Astrocyte (in vitro differentiated cells and primary cell): ENCODE measurements around the gene ZBTB7A.

Experiments used
- EZH2 ChIP-seq: IDR thresholded peaks from 2 replicates; pipeline ENCODE4 v1.6.1; 2012; ENCODE audit warnings: mild to moderate bottlenecking, low read length, inconsistent platforms; ENCODE audit not compliant: insufficient read depth
- TF ChIP-seq, protein P1 (sequence below): IDR thresholded peaks from 2 replicates; pipeline ENCODE4 v1.5.1; 2011; ENCODE audit warnings: low read depth, mild to moderate bottlenecking, inconsistent platforms, low read length, moderate library complexity; ENCODE audit not compliant: insufficient read depth

GRCh38 chr19:4044990-4045465, 21.7 kb downstream of the ZBTB7A start:
- TF ChIP-seq, protein P1, sequence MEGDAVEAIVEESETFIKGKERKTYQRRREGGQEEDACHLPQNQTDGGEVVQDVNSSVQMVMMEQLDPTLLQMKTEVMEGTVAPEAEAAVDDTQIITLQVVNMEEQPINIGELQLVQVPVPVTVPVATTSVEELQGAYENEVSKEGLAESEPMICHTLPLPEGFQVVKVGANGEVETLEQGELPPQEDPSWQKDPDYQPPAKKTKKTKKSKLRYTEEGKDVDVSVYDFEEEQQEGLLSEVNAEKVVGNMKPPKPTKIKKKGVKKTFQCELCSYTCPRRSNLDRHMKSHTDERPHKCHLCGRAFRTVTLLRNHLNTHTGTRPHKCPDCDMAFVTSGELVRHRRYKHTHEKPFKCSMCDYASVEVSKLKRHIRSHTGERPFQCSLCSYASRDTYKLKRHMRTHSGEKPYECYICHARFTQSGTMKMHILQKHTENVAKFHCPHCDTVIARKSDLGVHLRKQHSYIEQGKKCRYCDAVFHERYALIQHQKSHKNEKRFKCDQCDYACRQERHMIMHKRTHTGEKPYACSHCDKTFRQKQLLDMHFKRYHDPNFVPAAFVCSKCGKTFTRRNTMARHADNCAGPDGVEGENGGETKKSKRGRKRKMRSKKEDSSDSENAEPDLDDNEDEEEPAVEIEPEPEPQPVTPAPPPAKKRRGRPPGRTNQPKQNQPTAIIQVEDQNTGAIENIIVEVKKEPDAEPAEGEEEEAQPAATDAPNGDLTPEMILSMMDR = no peak
- no peak for TF ChIP-seq EZH2
